ENCODE measurements around the gene FXYD4. TPM values are rescaled to one million over a fixed set of nuclear protein-coding genes. Genes with fewer than 3 reads are reported as not detected.
"Not testable (repeated sequence)": the region's sequence is repeated elsewhere in the genome, so short reads cannot be mapped to it uniquely, and the experiment has no call there.

Gene FXYD4
- total RNA-seq, 3 donors from 2014 or later, result not detected

DNA sequence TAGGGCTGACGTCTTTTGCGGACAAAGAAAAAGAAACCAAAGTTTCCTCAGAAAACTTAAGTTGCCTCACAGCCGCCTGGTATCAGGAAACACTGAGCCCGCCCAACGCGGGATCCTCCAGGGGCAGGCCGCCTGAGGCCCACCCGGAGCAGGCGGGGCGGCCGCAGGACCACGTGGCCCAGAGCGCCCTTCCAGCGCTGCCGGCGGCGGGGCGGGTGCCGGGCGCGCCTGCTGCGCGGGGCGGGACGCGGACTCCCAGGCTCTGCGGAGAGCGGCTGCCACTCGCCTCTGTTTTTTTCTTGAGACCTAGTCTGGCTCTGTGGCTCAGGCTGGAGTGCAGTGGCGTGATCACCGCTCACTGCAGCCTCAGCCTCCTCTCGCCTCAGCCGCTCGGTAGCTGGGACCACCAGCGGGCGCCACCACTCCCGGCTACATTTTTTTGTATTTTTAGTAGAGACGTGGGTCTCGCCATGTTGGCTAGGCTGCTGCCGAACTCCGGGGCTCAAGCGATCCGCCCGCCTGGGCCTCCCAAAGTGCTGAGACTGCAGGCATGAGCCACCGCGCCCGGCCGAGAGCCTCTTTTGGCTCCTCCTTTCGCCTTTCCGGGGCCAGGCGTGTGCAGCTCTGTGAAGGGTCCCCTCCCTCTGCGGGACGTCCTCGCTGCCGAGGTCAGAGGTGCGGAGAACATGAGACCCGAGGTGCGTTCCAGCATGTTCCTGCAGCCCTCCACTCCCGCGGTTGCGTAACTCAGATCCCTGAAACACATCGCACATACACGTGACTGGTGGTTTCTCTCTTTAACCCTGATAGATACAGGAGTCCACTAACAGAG lies 49.1 kb downstream of the FXYD4 start:
- H3K36me3 Mint-ChIP-seq (ENCODE audit: insufficient read depth), result no peaks in the 10 kb centered on the region
- no peaks in the 10 kb centered on the region for H3K27me3 Mint-ChIP-seq (ENCODE audit: low read depth)
- ATAC-seq (peak; percentile 92 to 95), DNase-seq (peak; percentile 77)
- peaks cover 36% of the 10 kb centered on the region for H3K4me1 Mint-ChIP-seq (ENCODE audit: low read depth)
- H3K4me3 Mint-ChIP-seq, result peak overlapping the region; percentile 89
- H3K9me3 Mint-ChIP-seq, result no peaks in the 10 kb centered on the region

DNA sequence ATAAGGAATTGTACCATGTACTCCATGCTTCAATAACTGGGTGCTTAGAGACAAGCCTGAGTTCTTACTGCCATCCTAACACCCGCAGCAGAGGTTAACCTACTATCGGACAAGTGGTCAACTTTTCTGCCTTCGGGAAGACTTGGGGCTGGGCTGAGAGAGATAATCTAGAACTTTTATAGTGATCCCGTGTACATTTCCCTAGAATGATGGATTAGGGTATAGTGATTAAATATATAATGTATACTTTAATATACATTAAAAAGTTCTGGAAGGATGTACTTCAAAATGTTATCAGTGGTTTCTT lies 49.7 kb downstream of the FXYD4 start:
- no peaks in the 10 kb centered on the region for H3K9me3 Mint-ChIP-seq
- ATAC-seq (no peak), DNase-seq (no peak)
- H3K27me3 Mint-ChIP-seq (ENCODE audit: low read depth), result no peaks in the 10 kb centered on the region
- no peaks in the 10 kb centered on the region for H3K36me3 Mint-ChIP-seq (ENCODE audit: insufficient read depth)
- peaks cover 41% of the 10 kb centered on the region for H3K4me1 Mint-ChIP-seq (ENCODE audit: low read depth)
- H3K4me3 Mint-ChIP-seq, result peak overlapping the region; percentile 89

DNA sequence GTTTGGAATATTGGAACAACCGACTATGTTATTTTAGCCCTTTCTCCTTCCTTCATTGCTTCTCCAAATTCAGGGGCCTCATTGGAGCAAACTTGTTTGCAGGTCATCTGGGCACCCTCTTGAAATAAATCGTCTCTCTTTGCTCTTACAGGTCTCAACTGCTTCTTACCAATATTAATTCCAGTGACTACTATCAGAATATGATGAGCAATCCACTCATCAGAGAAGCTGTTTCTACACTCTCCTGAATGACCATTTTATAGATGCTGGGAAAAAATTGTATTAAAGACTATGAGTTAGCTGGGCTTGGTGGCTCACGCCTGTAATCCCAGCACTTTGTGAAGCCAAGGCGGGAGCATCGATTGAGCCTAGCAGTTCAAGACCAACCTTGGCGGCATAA lies 50.1 kb downstream of the FXYD4 start:
- DNase-seq (no peak), ATAC-seq (no peak)
- Mint-ChIP-seq H3K4me3 (peak overlapping the region; percentile 55), H3K36me3 (ENCODE audit: insufficient read depth) (no peaks in the 10 kb centered on the region), H3K4me1 (ENCODE audit: low read depth) (peaks cover 41% of the 10 kb centered on the region), H3K27me3 (ENCODE audit: low read depth) (no peaks in the 10 kb centered on the region), H3K9me3 (no peaks in the 10 kb centered on the region)

GRCh38 chr10:43421944-43422343 lies 50.5 kb downstream of the FXYD4 start:
- ATAC-seq; DNase-seq; H3K27me3 Mint-ChIP-seq (ENCODE audit: low read depth); H3K36me3 Mint-ChIP-seq (ENCODE audit: insufficient read depth); H3K9me3 Mint-ChIP-seq: not testable (repeated sequence)
- peaks cover 41% of the 10 kb centered on the region for H3K4me1 Mint-ChIP-seq (ENCODE audit: low read depth)
- peak overlapping the region; percentile 55 for H3K4me3 Mint-ChIP-seq

DNA sequence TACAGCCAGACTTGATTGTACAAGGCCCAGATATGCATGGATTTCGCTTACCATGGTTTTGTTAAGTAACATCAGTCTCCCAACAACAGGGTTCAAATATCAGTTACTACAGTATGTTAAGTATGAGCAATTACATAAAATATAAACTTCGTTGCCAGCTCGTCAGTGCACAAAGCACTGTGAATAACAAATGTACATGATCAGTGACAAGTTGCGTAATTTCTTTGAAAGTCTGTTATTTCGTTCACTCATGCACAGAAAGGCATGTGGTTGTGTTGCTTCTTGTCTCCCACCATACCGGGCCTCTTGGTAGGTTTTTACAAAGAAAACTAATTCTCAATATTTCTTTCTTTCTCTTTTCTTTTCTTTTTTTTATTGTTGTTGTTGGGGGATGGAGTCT lies 53.0 kb downstream of the FXYD4 start:
- Mint-ChIP-seq H3K36me3 (ENCODE audit: insufficient read depth) (no peaks in the 10 kb centered on the region), H3K27me3 (ENCODE audit: low read depth) (no peaks in the 10 kb centered on the region), H3K9me3 (no peaks in the 10 kb centered on the region), H3K4me1 (ENCODE audit: low read depth) (peaks cover 33% of the 10 kb centered on the region), H3K4me3 (no peak overlapping the region)
- ATAC-seq (no peak), DNase-seq (no peak)

Other genes starting within 250 kb of the FXYD4 start
- 10 to 100 TPM; 14.7 to 19.5 (median 15.5) TPM for gene CSGALNACT2, start 233.2 kb upstream of the FXYD4 start, total RNA-seq
- gene RASGEF1A, start 104.6 kb upstream of the FXYD4 start, total RNA-seq, result under 1 TPM; 0.29 to 0.60 (median 0.38) TPM
- gene HNRNPF, start 37.5 kb downstream of the FXYD4 start, total RNA-seq, result 100 to 1,000 TPM; 531 to 572 (median 556) TPM
- gene ZNF487, start 65.5 kb downstream of the FXYD4 start, total RNA-seq, result 1 to 10 TPM; 1.3 to 3.8 (median 1.6) TPM
- 1 to 10 TPM; 6.7 to 8.9 (median 8.3) TPM for gene ZNF239, start 203.0 kb downstream of the FXYD4 start, total RNA-seq
- 10 to 100 TPM in 1 of 3 donors, 1 to 10 TPM in 2; 7.7 to 10.1 (median 8.0) TPM for gene ZNF485, start 234.8 kb downstream of the FXYD4 start, total RNA-seq

Data from activated T-cell treated with anti-CD3 and anti-CD28 coated beads, Interleukin-2, amount 50 U/mL, for 4 hours (primary cell).